Muscle layer of colon (tissue), 2 donors: ENCODE results near the gene PDE4DIP.
"Not testable (repeated sequence)": the region's sequence is repeated elsewhere in the genome, so short reads cannot be mapped to it uniquely, and the experiment has no call there.

Experiments
- H3K27ac ChIP-seq: one replicate; pipeline ENCODE4 v1.7.0; 2013; ENCODE audit warnings: low read depth, mild to moderate bottlenecking, low read length, moderate library complexity
- H3K27me3 ChIP-seq, 2 donors: one replicate each; pipeline ENCODE4 v1.7.0; 2013; ENCODE audit warnings: low read length in 2 of 2, mild to moderate bottlenecking in 2 of 2; ENCODE audit not compliant: insufficient read depth in 2 of 2, control insufficient read depth in 1 of 2
- H3K36me3 ChIP-seq: one replicate; pipeline ENCODE4 v1.7.0; 2013; ENCODE audit warnings: mild to moderate bottlenecking, low read length; ENCODE audit not compliant: insufficient read depth
- H3K4me1 ChIP-seq: one replicate; pipeline ENCODE4 v1.7.0; 2013; ENCODE audit warnings: mild to moderate bottlenecking, low read length; ENCODE audit not compliant: insufficient read depth
- H3K4me3 ChIP-seq, 2 donors: one replicate each; pipeline ENCODE4 v1.7.0; 2013; ENCODE audit warnings: low read length in 2 of 2, low read depth in 1 of 2, mild to moderate bottlenecking in 1 of 2, moderate library complexity in 1 of 2
- H3K9ac ChIP-seq: one replicate; pipeline ENCODE4 v1.7.0; 2013; ENCODE audit warnings: low read length
- H3K9me3 ChIP-seq: one replicate; pipeline ENCODE4 v1.7.0; 2013; ENCODE audit warnings: mild to moderate bottlenecking, low read length
- donor health status: abdominal sarcoma.
- donor health status: Adenocarcinoma of cecum.

The PDE4DIP gene

GRCh38 chr1:148874408-148875388 lies 30.5 kb downstream of the PDE4DIP start:
- H3K9me3 ChIP-seq, H3K9ac ChIP-seq, H3K27me3 ChIP-seq, H3K4me3 ChIP-seq, H3K27ac ChIP-seq, H3K4me1 ChIP-seq, H3K36me3 ChIP-seq: not testable (repeated sequence)

GRCh38 chr1:148879812-148880416 lies 35.7 kb downstream of the PDE4DIP start:
- not testable (repeated sequence) for H3K36me3 ChIP-seq, H3K9ac ChIP-seq, H3K9me3 ChIP-seq, H3K27ac ChIP-seq, H3K4me1 ChIP-seq, H3K4me3 ChIP-seq, H3K27me3 ChIP-seq

GRCh38 chr1:148881261-148881660 lies 37.0 kb downstream of the PDE4DIP start:
- not testable (repeated sequence) for H3K27me3 ChIP-seq, H3K9ac ChIP-seq, H3K4me3 ChIP-seq, H3K4me1 ChIP-seq, H3K9me3 ChIP-seq, H3K36me3 ChIP-seq, H3K27ac ChIP-seq

GRCh38 chr1:148885219-148885618 lies 41.0 kb downstream of the PDE4DIP start:
- not testable (repeated sequence) for H3K27me3 ChIP-seq, H3K9me3 ChIP-seq, H3K4me1 ChIP-seq, H3K36me3 ChIP-seq, H3K9ac ChIP-seq, H3K27ac ChIP-seq, H3K4me3 ChIP-seq

GRCh38 chr1:148886293-148886692 lies 42.1 kb downstream of the PDE4DIP start:
- not testable (repeated sequence) for H3K4me1 ChIP-seq, H3K27ac ChIP-seq, H3K9ac ChIP-seq, H3K9me3 ChIP-seq, H3K27me3 ChIP-seq, H3K36me3 ChIP-seq, H3K4me3 ChIP-seq

- not testable (repeated sequence) for H3K36me3 ChIP-seq, H3K4me3 ChIP-seq, H3K27ac ChIP-seq, H3K9ac ChIP-seq, H3K9me3 ChIP-seq, H3K27me3 ChIP-seq, H3K4me1 ChIP-seq
Measured at GRCh38 chr1:148888597-148888996, 44.4 kb downstream of the PDE4DIP start.

- not testable (repeated sequence) for H3K36me3 ChIP-seq, H3K4me3 ChIP-seq, H3K4me1 ChIP-seq, H3K27ac ChIP-seq, H3K9ac ChIP-seq, H3K27me3 ChIP-seq, H3K9me3 ChIP-seq
Measured at GRCh38 chr1:148889267-148890074, 45.2 kb downstream of the PDE4DIP start.

- H3K27ac ChIP-seq, H3K4me3 ChIP-seq, H3K9ac ChIP-seq, H3K27me3 ChIP-seq, H3K9me3 ChIP-seq, H3K36me3 ChIP-seq, H3K4me1 ChIP-seq: not testable (repeated sequence)
Measured at GRCh38 chr1:148890075-148890568, 45.9 kb downstream of the PDE4DIP start.

GRCh38 chr1:148894360-148895352 lies 50.4 kb downstream of the PDE4DIP start:
- not testable (repeated sequence) for H3K36me3 ChIP-seq, H3K27ac ChIP-seq, H3K4me1 ChIP-seq

GRCh38 chr1:148900026-148900425 lies 55.8 kb downstream of the PDE4DIP start:
- H3K36me3 ChIP-seq, H3K27me3 ChIP-seq, H3K9ac ChIP-seq, H3K27ac ChIP-seq, H3K9me3 ChIP-seq, H3K4me1 ChIP-seq, H3K4me3 ChIP-seq: not testable (repeated sequence)

More at GRCh38 chr1:148894360-148895352, 50.4 kb downstream of the PDE4DIP start:
- H3K27me3 ChIP-seq, H3K9me3 ChIP-seq, H3K9ac ChIP-seq, H3K4me3 ChIP-seq: not testable (repeated sequence)
